GM12891 (cell line): Measurements from ENCODE around the gene ANKLE2.

Source experiments
- PAX5 ChIP-seq: IDR thresholded peaks from 2 replicates; pipeline ENCODE4 v1.6.1; 2011; ENCODE audit warnings: low read length, moderate library complexity, mild to moderate bottlenecking; ENCODE audit not compliant: insufficient read depth, severe bottlenecking
- POLR2A ChIP-seq: IDR thresholded peaks from 2 replicates; pipeline ENCODE4 v1.6.1; 2011; ENCODE audit warnings: low read depth, low read length, control low read depth
- POLR2AphosphoS5 ChIP-seq: IDR thresholded peaks from 2 replicates; pipeline ENCODE4 v1.6.1; 2011; ENCODE audit warnings: low read depth, low read length, control low read depth
- POU2F2 ChIP-seq: IDR thresholded peaks from 2 replicates; pipeline ENCODE4 v1.6.1; 2011; ENCODE audit warnings: low read depth, mild to moderate bottlenecking, control low read depth, low read length, moderate library complexity
- SPI1 ChIP-seq: IDR thresholded peaks from 2 replicates; pipeline ENCODE4 v1.6.1; 2011; ENCODE audit warnings: low read depth, low read length, control low read depth
- TAF1 ChIP-seq: IDR thresholded peaks from 2 replicates; pipeline ENCODE4 v1.6.1; 2011; ENCODE audit warnings: low read depth, low read length, control low read depth

- no peak for TF ChIP-seq POLR2AphosphoS5
- TF ChIP-seq SPI1: no peak
- TF ChIP-seq POLR2A: no peak
- no peak for TF ChIP-seq TAF1
- TF ChIP-seq POU2F2: no peak
- no peak for TF ChIP-seq PAX5
Measured at GRCh38 chr12:132727091-132727794, 34.4 kb downstream of the ANKLE2 start.
